ENCODE data around the gene TRPC3.

TRPC3 gene

DNA sequence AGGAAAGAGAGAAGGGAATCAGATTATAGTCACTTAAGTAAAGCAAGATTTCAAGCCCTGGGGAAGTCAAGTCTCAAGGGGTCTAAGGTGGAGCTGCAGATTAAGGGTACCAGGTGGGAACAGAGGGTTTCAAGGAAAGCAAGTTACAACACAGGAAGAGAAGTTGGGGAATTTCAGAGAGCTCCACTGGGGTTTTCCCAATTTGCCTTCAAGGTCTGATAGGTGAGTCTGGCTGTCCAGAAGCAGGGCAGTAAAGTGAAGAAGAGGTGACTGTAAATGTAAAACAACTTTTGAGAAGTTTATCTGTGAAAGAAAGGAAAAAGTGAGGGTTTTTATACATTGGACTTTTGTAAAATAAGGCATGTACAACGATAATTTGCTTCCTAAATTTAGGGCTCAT is 37.1 kb upstream of the TRPC3 start:
- no peak overlapping the region for H3K4me3 ChIP-seq (ENCODE audit: low read length)
- TF ChIP-seq, protein P1, sequence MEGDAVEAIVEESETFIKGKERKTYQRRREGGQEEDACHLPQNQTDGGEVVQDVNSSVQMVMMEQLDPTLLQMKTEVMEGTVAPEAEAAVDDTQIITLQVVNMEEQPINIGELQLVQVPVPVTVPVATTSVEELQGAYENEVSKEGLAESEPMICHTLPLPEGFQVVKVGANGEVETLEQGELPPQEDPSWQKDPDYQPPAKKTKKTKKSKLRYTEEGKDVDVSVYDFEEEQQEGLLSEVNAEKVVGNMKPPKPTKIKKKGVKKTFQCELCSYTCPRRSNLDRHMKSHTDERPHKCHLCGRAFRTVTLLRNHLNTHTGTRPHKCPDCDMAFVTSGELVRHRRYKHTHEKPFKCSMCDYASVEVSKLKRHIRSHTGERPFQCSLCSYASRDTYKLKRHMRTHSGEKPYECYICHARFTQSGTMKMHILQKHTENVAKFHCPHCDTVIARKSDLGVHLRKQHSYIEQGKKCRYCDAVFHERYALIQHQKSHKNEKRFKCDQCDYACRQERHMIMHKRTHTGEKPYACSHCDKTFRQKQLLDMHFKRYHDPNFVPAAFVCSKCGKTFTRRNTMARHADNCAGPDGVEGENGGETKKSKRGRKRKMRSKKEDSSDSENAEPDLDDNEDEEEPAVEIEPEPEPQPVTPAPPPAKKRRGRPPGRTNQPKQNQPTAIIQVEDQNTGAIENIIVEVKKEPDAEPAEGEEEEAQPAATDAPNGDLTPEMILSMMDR (conservative IDR thresholded peaks at IDR 0.05; ENCODE audit: low read depth, low read length), result no peak
- no peak for DNase-seq (ENCODE audit: low read depth)

DNA sequence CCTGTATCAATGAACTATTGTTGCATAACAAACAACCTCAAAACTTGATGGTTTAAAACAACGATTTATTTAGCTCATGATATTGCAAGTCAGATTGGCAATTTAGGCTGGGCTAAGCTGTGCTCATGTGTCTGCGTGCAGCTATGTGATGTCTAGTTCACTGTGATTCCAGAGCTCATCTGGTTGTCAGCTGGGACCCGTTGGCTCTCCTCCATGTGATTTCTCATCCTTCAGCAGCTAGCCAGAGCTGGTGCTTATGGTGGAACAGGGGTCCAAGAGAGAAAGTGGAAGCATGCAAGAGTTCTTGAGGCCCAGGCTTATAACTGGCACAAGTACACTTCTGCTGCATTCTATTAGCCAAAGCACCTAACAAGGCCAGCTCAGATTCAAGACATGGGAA is 28.8 kb upstream of the TRPC3 start:
- H3K4me3 ChIP-seq (ENCODE audit: low read length), result no peak overlapping the region
- DNase-seq (ENCODE audit: low read depth), result no peak
- TF ChIP-seq, protein P1 (conservative IDR thresholded peaks at IDR 0.05; ENCODE audit: low read depth, low read length), result no peak

DNA sequence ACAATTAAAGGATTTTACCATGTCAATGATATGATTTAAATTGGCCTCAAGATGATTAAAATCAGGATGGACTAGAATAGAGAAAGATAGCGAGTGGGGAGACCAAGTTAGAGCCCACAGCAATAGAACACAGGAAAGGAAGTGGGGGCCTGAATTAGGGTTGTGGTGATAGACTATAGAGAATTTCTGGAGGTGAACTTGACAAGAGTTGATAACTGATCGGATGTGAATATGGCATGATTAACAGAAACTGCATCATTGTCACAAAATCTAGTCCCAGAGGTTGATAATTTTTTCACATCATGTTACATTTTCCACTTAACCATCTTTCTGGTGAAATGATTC is 26.3 kb upstream of the TRPC3 start:
- no peak for DNase-seq (ENCODE audit: low read depth)
- no peak overlapping the region for H3K4me3 ChIP-seq (ENCODE audit: low read length)
- TF ChIP-seq, protein P1 (conservative IDR thresholded peaks at IDR 0.05; ENCODE audit: low read depth, low read length), result no peak

DNA sequence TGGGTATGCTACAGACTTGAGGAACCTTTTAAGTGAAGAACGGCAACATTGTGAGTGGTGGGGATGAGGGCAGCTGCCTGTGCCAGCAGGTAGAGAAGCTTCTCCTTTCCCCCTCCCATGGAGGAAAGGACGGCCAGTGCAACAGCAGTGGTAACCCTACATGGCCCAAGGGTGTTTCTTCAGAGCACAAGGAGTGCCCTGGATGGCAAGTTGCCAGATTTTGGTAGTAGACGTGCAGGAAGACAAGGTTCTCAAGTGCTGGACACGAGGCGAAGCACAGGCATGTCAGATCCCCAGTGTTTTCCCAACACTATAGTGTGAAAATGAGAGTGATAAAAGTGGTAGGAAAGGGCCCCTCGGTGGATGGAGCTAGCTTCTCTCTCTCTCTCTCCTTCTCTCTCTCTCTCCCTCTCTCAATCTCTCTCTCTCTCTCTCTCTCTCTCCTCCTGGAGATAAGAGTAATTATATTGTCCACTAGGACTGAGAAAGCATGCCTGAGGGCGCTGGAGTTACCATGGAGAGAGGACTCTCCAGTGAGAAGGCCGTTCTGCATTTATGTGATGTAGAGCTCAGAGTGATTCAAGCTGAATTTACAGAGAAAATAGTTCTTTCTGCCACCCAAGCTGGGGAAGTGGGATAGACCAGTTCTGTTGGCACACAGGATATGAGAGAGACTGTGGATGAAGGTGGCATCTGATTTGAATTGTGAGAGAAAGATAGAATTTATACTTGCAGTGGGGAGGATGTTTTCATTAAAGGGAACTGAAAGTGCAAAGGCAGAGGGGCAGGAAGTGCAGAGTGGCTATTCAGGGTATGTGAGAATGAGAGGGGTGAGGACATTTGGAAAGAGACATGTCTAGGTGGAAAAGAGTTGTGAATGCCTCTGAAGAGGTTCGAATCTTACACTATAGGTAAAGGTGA is 25.7 kb upstream of the TRPC3 start:
- no peak for DNase-seq (ENCODE audit: low read depth)
- H3K4me3 ChIP-seq (ENCODE audit: low read length), result no peak overlapping the region
- TF ChIP-seq, protein P1 (conservative IDR thresholded peaks at IDR 0.05; ENCODE audit: low read depth, low read length), result no peak

DNA sequence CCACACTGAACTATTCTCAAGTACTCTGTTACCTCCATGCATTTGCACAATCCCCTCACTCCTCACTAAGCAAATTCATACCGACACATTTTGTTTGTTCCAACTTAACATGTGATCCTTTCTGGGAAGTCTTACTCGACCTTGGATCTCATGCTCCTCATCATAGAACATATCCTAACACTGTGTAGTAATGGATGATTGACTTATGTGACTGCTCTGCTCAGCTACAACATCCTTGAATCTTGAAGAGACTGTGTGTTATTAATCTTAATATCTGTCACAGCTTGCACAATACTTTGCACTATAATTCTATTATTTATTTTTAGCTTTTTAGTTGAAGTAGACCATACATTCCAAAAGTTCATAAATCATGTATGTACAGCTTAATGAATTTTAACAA is 23.9 kb upstream of the TRPC3 start:
- TF ChIP-seq, protein P1 (conservative IDR thresholded peaks at IDR 0.05; ENCODE audit: low read depth, low read length), result no peak
- no peak overlapping the region for H3K4me3 ChIP-seq (ENCODE audit: low read length)
- no peak for DNase-seq (ENCODE audit: low read depth)

DNA sequence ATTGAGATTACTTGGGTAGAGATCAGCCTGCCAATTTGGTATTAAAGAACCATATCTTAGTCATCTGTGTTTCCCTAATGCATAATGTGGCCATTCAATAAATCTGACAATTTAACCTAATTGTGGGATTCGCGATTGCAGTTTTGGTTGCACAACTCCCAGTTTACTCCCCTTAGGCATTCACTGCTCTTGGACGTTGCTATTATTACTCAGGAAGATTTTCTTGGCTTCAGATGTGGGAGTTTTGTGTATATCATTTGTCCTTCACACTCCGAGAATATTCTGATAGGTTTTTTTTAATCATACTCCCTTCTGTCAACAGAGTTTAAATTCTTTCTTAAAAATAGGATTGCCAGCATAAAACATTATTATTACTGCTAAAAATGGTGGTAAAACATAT is 22.0 kb upstream of the TRPC3 start:
- TF ChIP-seq, protein P1 (conservative IDR thresholded peaks at IDR 0.05; ENCODE audit: low read depth, low read length), result no peak
- DNase-seq (ENCODE audit: low read depth), result no peak
- no peak overlapping the region for H3K4me3 ChIP-seq (ENCODE audit: low read length)

DNA sequence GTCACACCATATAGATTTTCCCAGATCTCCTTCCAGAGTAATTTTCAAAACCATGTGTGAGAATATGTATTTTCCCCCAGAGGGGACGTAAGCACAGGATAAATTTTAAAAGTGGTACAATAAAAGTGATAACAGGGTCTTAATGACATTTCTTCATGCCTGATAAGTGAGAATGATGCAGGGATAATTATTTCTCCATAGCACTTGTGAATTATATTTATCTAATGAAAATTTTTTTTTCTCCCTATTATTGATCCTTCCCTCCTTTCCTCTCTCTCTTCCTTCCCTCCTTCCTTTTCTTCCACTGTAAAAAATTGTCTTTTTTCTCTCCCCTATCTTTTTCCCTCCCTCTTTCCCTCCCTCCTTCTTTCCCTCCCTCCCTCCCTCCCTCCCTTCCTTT is 17.0 kb upstream of the TRPC3 start:
- no peak overlapping the region for H3K4me3 ChIP-seq (ENCODE audit: low read length)
- TF ChIP-seq, protein P1 (conservative IDR thresholded peaks at IDR 0.05; ENCODE audit: low read depth, low read length), result no peak
- DNase-seq (ENCODE audit: low read depth), result no peak

Measured in retinal pigment epithelial cell (primary cell).